OCI-LY7 (cell line): Measurements from ENCODE around the gene PARVB.

ENCODE experiments used
- CTCF ChIP-seq: fragments of 200-600 bp; sonication (generic); conservative IDR thresholded peaks from 2 replicates; pipeline ENCODE4 v1.5.1; 2014; ENCODE audit warnings: mild to moderate bottlenecking, antibody characterized with exemption, low read length, moderate library complexity, mixed read lengths
- EZH2phosphoT487 ChIP-seq: fragments of 200-600 bp; sonication (generic); IDR thresholded peaks from 2 replicates; pipeline ENCODE4 v1.6.1; 2018; ENCODE audit warnings: low read depth, borderline replicate concordance, mild to moderate bottlenecking, mixed run types, antibody characterized with exemption, low read length, moderate library complexity, mixed read lengths

GRCh38 chr22:44033287-44033686 lies 9.2 kb downstream of the PARVB start:
- TF ChIP-seq CTCF (no peak), EZH2phosphoT487 (no peak)
